BLaER1 (cell line): Measurements from ENCODE around the gene ARAP1.
A peak's percentile ranks its signal among the peaks of the same experiment; 100 is the strongest.

Experiments
- H3K27ac ChIP-seq: shearing (Covaris generic); formaldehyde crosslinking; 2 replicates; pipeline ENCODE4 v1.8.1; 2022
- H3K27me3 ChIP-seq: shearing (Covaris generic); formaldehyde crosslinking; 2 replicates; pipeline ENCODE4 v1.8.1; 2022
- H3K36me3 ChIP-seq: shearing (Covaris generic); formaldehyde crosslinking; 2 replicates; pipeline ENCODE4 v1.8.1; 2022
- H3K4me1 ChIP-seq: shearing (Covaris generic); formaldehyde crosslinking; 2 replicates; pipeline ENCODE4 v1.8.1; 2022
- H3K4me2 ChIP-seq: shearing (Covaris generic); formaldehyde crosslinking; 2 replicates; pipeline ENCODE4 v1.8.1; 2022
- H3K4me3 ChIP-seq: shearing (Covaris generic); formaldehyde crosslinking; 2 replicates; pipeline ENCODE4 v1.8.1; 2022
- H3K9ac ChIP-seq: shearing (Covaris generic); formaldehyde crosslinking; 2 replicates; pipeline ENCODE4 v1.8.1; 2022
- H3K9me3 ChIP-seq: shearing (Covaris generic); formaldehyde crosslinking; 2 replicates; pipeline ENCODE4 v1.8.1; 2022
- H4K20me1 ChIP-seq: shearing (Covaris generic); formaldehyde crosslinking; 2 replicates; pipeline ENCODE4 v1.8.1; 2022
- Cebpa-rat ChIP-seq: shearing (Covaris generic); IDR thresholded peaks from 2 replicates; pipeline ENCODE4 v1.8.1; 2022

ARAP1 gene

GRCh38 chr11:72671152-72672099 is 80.8 kb downstream of the ARAP1 start:
- H3K36me3 ChIP-seq: no peaks in the 10 kb centered on the region
- no peak overlapping the region for H3K9ac ChIP-seq
- peaks cover 32% of the 10 kb centered on the region for H3K4me1 ChIP-seq
- H3K27me3 ChIP-seq: peaks cover 24% of the 10 kb centered on the region
- peaks cover 6% of the 10 kb centered on the region for H3K9me3 ChIP-seq
- no peak overlapping the region for H3K27ac ChIP-seq
- no peak overlapping the region for H3K4me2 ChIP-seq
- no peak for TF ChIP-seq Cebpa-rat
- no peak overlapping the region for H3K4me3 ChIP-seq
- H4K20me1 ChIP-seq: peaks cover 36% of the 10 kb centered on the region; the same call in 1 of the 2 replicates

GRCh38 chr11:72670041-72670440 is 82.2 kb downstream of the ARAP1 start:
- no peak for TF ChIP-seq Cebpa-rat
- H4K20me1 ChIP-seq: peaks cover 22% of the 10 kb centered on the region; the same call in 1 of the 2 replicates
- H3K27ac ChIP-seq: no peak overlapping the region
- H3K36me3 ChIP-seq: no peaks in the 10 kb centered on the region
- H3K4me2 ChIP-seq: no peak overlapping the region
- H3K9me3 ChIP-seq: peaks cover 6% of the 10 kb centered on the region
- no peak overlapping the region for H3K9ac ChIP-seq
- H3K4me3 ChIP-seq: no peak overlapping the region
- peaks cover 41% of the 10 kb centered on the region for H3K4me1 ChIP-seq
- H3K27me3 ChIP-seq: peaks cover 10% of the 10 kb centered on the region; the same call in 1 of the 2 replicates

- peaks cover 6% of the 10 kb centered on the region for H3K9me3 ChIP-seq
- no peak overlapping the region for H3K9ac ChIP-seq
- H3K4me3 ChIP-seq: no peak overlapping the region
- no peak for TF ChIP-seq Cebpa-rat
- peaks cover 5% of the 10 kb centered on the region; the same call in 1 of the 2 replicates for H3K27me3 ChIP-seq
- H4K20me1 ChIP-seq: peaks cover 17% of the 10 kb centered on the region; the same call in 1 of the 2 replicates
- 0 out of 2 replicates have a peak overlapping the region, but pooled peaks have one; percentile 3 for H3K4me2 ChIP-seq
- H3K36me3 ChIP-seq: no peaks in the 10 kb centered on the region
- H3K4me1 ChIP-seq: peaks cover 41% of the 10 kb centered on the region
- H3K27ac ChIP-seq: no peak overlapping the region
Measured at GRCh38 chr11:72669527-72669926, 82.7 kb downstream of the ARAP1 start.

GRCh38 chr11:72668629-72669347 is 83.4 kb downstream of the ARAP1 start:
- H4K20me1 ChIP-seq: peaks cover 9% of the 10 kb centered on the region; the same call in 1 of the 2 replicates
- TF ChIP-seq Cebpa-rat: no peak
- no peak overlapping the region for H3K4me3 ChIP-seq
- H3K27ac ChIP-seq: no peak overlapping the region
- peaks cover 41% of the 10 kb centered on the region for H3K4me1 ChIP-seq
- H3K4me2 ChIP-seq: peak overlapping the region; percentile 29; the same call in 1 of the 2 replicates
- H3K27me3 ChIP-seq: no peaks in the 10 kb centered on the region
- peaks cover 6% of the 10 kb centered on the region for H3K9me3 ChIP-seq
- no peaks in the 10 kb centered on the region for H3K36me3 ChIP-seq
- H3K9ac ChIP-seq: no peak overlapping the region

GRCh38 chr11:72665911-72666472 is 86.2 kb downstream of the ARAP1 start:
- Histone ChIP-seq H3K4me1 (peaks cover 41% of the 10 kb centered on the region), H3K36me3 (no peaks in the 10 kb centered on the region), H4K20me1 (no peaks in the 10 kb centered on the region), H3K9me3 (peaks cover 6% of the 10 kb centered on the region), H3K4me2 (peak overlapping the region; percentile 7; the same call in 1 of the 2 replicates), H3K9ac (no peak overlapping the region), H3K4me3 (no peak overlapping the region), H3K27ac (no peak overlapping the region), H3K27me3 (no peaks in the 10 kb centered on the region)
- no peak for TF ChIP-seq Cebpa-rat

- H3K27me3 ChIP-seq: no peaks in the 10 kb centered on the region
- H3K9me3 ChIP-seq: no peaks in the 10 kb centered on the region
- no peak overlapping the region for H3K9ac ChIP-seq
- H3K4me1 ChIP-seq: peaks cover 29% of the 10 kb centered on the region
- peak overlapping the region; percentile 33 for H3K4me2 ChIP-seq
- TF ChIP-seq Cebpa-rat: no peak
- no peaks in the 10 kb centered on the region for H4K20me1 ChIP-seq
- H3K4me3 ChIP-seq: no peak overlapping the region
- no peak overlapping the region for H3K27ac ChIP-seq
- H3K36me3 ChIP-seq: no peaks in the 10 kb centered on the region
Measured at GRCh38 chr11:72662036-72662435, 90.2 kb downstream of the ARAP1 start.

GRCh38 chr11:72661486-72661885 is 90.7 kb downstream of the ARAP1 start:
- H3K27me3 ChIP-seq: no peaks in the 10 kb centered on the region
- H3K36me3 ChIP-seq: no peaks in the 10 kb centered on the region
- H3K4me1 ChIP-seq: peaks cover 33% of the 10 kb centered on the region
- H3K9ac ChIP-seq: no peak overlapping the region
- H3K4me2 ChIP-seq: no peak overlapping the region
- H3K9me3 ChIP-seq: no peaks in the 10 kb centered on the region
- TF ChIP-seq Cebpa-rat: no peak
- no peak overlapping the region for H3K4me3 ChIP-seq
- no peaks in the 10 kb centered on the region for H4K20me1 ChIP-seq
- H3K27ac ChIP-seq: no peak overlapping the region

GRCh38 chr11:72658989-72659640 is 93.1 kb downstream of the ARAP1 start:
- no peaks in the 10 kb centered on the region for H3K9me3 ChIP-seq

GRCh38 chr11:72657411-72658100 is 94.7 kb downstream of the ARAP1 start:
- no peaks in the 10 kb centered on the region for H4K20me1 ChIP-seq
- no peaks in the 10 kb centered on the region for H3K36me3 ChIP-seq
- no peak overlapping the region for H3K27ac ChIP-seq
- no peak overlapping the region for H3K9ac ChIP-seq
- H3K4me3 ChIP-seq: no peak overlapping the region
- no peak for TF ChIP-seq Cebpa-rat
- peaks cover 34% of the 10 kb centered on the region for H3K4me1 ChIP-seq
- H3K27me3 ChIP-seq: no peaks in the 10 kb centered on the region
- H3K4me2 ChIP-seq: no peak overlapping the region
- H3K9me3 ChIP-seq: no peaks in the 10 kb centered on the region

More at GRCh38 chr11:72658989-72659640, 93.1 kb downstream of the ARAP1 start:
- Histone ChIP-seq H3K27me3 (no peaks in the 10 kb centered on the region), H3K27ac (no peak overlapping the region), H3K4me2 (no peak overlapping the region), H4K20me1 (no peaks in the 10 kb centered on the region), H3K4me3 (no peak overlapping the region), H3K36me3 (no peaks in the 10 kb centered on the region), H3K4me1 (peaks cover 28% of the 10 kb centered on the region), H3K9ac (no peak overlapping the region)
- TF ChIP-seq Cebpa-rat: no peak
